Smooth muscle cell (in vitro differentiated cells): Measurements from ENCODE around the gene HEBP2. TPM values are rescaled to one million over a fixed set of nuclear protein-coding genes. Genes with fewer than 3 reads are reported as not detected.

ENCODE experiments used
- DNase-seq: peaks from one replicate; lab custom pipeline; 2025; ENCODE audit not compliant: unreplicated experiment; lab: John Stamatoyannopoulos, UW
- H2AFZ ChIP-seq: fragments of 200-600 bp; sonication (generic); 2 replicates; pipeline ENCODE4 v1.6.0; 2016; ENCODE audit warnings: antibody characterized with exemption, low read depth, mild to moderate bottlenecking
- H3F3A ChIP-seq: fragments of 200-600 bp; sonication (generic); 2 replicates; pipeline ENCODE4 v1.6.0; 2017; ENCODE audit warnings: antibody characterized with exemption, low read depth
- H3K27ac ChIP-seq: fragments of 200-600 bp; sonication (generic); 2 replicates; pipeline ENCODE4 v1.5.1; 2016; ENCODE audit warnings: low read depth, mild to moderate bottlenecking
- H3K27me3 ChIP-seq: fragments of 200-600 bp; sonication (generic); 2 replicates; pipeline ENCODE4 v1.6.1; 2016; ENCODE audit warnings: low read depth, mild to moderate bottlenecking
- H3K36me3 ChIP-seq: fragments of 200-600 bp; sonication (generic); 2 replicates; pipeline ENCODE4 v1.5.1; 2016; ENCODE audit warnings: low read depth
- H3K4me1 ChIP-seq: fragments of 200-600 bp; sonication (generic); 2 replicates; pipeline ENCODE4 v1.5.1; 2016; ENCODE audit warnings: low read depth
- H3K4me2 ChIP-seq: fragments of 200-600 bp; sonication (generic); 2 replicates; pipeline ENCODE4 v1.6.0; 2016; ENCODE audit warnings: mild to moderate bottlenecking
- H3K4me3 ChIP-seq: fragments of 200-600 bp; sonication (generic); 2 replicates; pipeline ENCODE4 v1.5.1; 2016; ENCODE audit warnings: mild to moderate bottlenecking
- H3K79me2 ChIP-seq: fragments of 200-600 bp; sonication (generic); 2 replicates; pipeline ENCODE4 v1.6.0; 2016; ENCODE audit warnings: low read depth, mild to moderate bottlenecking
- H3K9ac ChIP-seq: fragments of 200-600 bp; sonication (generic); 2 replicates; pipeline ENCODE4 v1.6.0; 2016; ENCODE audit warnings: low read depth
- H3K9me3 ChIP-seq: fragments of 200-600 bp; sonication (generic); replicated peaks from 2 replicates; pipeline ENCODE4 v1.5.1; 2016; ENCODE audit warnings: low read depth
- H4K20me1 ChIP-seq: fragments of 200-600 bp; sonication (generic); 2 replicates; pipeline ENCODE4 v1.6.0; 2016; ENCODE audit warnings: low read depth
- WGBS: methylation state at CpG from one replicate; pipeline ENCODE4 v1.1.7; 2016; ENCODE audit warnings: low lambda C conversion rate; 5-methylcytosine and 5-hydroxymethylcytosine counted together
- polyA plus RNA-seq: library from polyadenylated mRNA; unstranded; fragments of >200 nt; fragmentation: Nextera tagmentation; extraction: Ambion mirVana; gene quantifications from 2 replicates; pipeline ENCODE4 v1.2.1, GENCODE V29; 2016
- total RNA-seq: library from RNA; depleted of rRNA; stranded (reverse); fragments of >200 nt; gene quantifications from 2 replicates; pipeline ENCODE4 v1.2.3, GENCODE V29; 2014
- TF ChIP-seq, protein P1 (sequence below): fragments of 200-600 bp; sonication (generic); IDR thresholded peaks from 2 replicates; pipeline ENCODE4 v1.5.1; 2017; ENCODE audit warnings: borderline replicate concordance, mild to moderate bottlenecking, antibody characterized with exemption; ENCODE audit not compliant: insufficient read depth, poor library complexity, severe bottlenecking

The HEBP2 gene
- total and polyA plus RNA-seq, 2 experiments from 2014 or later: 54.4 to 87.0 TPM

DNA sequence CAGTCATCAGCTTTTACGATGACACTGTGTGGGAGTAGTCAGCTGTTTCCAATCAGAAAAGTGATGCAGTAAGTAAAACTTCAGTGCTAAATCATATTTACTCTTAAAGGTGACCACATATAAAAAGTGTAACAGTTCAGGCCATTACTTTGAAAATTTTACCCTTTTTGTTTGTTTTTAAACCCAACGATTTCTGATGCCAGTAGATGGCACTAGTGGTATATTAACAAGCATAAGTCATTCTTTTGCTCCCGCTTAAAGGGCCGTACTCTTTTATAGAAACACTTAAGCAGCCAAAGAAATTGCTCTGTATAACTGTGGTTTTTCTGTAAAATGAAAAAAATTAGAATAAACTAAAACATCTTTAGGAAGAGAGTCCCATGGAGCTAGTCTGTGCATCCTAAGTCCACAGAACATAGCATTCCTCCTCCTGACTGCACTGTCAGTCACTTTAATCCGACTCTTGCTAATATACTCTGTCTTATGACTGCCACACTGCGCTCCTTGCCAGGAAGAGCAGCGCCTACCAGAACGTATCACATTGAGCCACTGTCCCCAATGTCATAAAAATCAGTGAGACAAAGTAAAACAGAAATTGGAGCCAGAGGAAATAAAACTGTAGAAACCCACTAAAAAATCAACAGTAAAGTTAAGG lies 25.0 kb downstream of the HEBP2 start:
- WGBS: 64% methylated on average over 8 of the region's 8 CpGs
- H3K27ac ChIP-seq: no peak overlapping the region

DNA sequence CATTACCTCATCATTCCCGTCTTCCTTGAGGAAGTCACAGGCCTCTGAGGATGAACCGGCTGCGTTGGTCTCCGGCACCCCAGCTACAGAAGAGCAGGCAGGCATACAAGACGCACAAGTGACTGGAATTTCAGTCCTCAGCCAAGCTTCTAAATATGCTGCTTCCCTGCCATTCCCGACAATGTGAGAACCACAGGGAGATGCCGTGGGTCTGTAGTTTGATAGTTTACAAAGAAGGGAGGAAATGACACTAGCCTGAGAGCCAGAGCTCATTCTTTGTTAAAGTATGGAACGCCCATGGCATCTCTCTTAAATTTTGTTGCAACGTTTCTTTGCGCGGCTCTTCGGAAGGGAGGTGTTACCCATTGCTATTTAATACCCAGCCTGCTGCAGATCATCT lies 25.7 kb downstream of the HEBP2 start:
- DNase-seq: no peak
- Histone ChIP-seq H4K20me1 (no peaks in the 10 kb centered on the region), H3K4me3 (no peak overlapping the region), H3K27me3 (no peaks in the 10 kb centered on the region), H3K4me1 (no peaks in the 10 kb centered on the region), H3K9ac (no peak overlapping the region), H3K9me3 (no peaks in the 10 kb centered on the region), H3K4me2 (no peak overlapping the region), H3K27ac (no peak overlapping the region), H2AFZ (no peak overlapping the region), H3K36me3 (no peaks in the 10 kb centered on the region), H3K79me2 (no peaks in the 10 kb centered on the region), H3F3A (no peaks in the 10 kb centered on the region)
- TF ChIP-seq, protein P1, sequence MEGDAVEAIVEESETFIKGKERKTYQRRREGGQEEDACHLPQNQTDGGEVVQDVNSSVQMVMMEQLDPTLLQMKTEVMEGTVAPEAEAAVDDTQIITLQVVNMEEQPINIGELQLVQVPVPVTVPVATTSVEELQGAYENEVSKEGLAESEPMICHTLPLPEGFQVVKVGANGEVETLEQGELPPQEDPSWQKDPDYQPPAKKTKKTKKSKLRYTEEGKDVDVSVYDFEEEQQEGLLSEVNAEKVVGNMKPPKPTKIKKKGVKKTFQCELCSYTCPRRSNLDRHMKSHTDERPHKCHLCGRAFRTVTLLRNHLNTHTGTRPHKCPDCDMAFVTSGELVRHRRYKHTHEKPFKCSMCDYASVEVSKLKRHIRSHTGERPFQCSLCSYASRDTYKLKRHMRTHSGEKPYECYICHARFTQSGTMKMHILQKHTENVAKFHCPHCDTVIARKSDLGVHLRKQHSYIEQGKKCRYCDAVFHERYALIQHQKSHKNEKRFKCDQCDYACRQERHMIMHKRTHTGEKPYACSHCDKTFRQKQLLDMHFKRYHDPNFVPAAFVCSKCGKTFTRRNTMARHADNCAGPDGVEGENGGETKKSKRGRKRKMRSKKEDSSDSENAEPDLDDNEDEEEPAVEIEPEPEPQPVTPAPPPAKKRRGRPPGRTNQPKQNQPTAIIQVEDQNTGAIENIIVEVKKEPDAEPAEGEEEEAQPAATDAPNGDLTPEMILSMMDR: no peak
- WGBS: 80% methylated on average over 12 of the region's 12 CpGs

More for the DNA sequence above, 25.0 kb downstream of the HEBP2 start:
- H4K20me1 ChIP-seq: no peaks in the 10 kb centered on the region
- H3K9me3 ChIP-seq: no peaks in the 10 kb centered on the region
- no peaks in the 10 kb centered on the region for H3K4me1 ChIP-seq
- H3K27me3 ChIP-seq: no peaks in the 10 kb centered on the region
- no peaks in the 10 kb centered on the region for H3F3A ChIP-seq
- H3K4me2 ChIP-seq: no peak overlapping the region
- no peak for DNase-seq
- no peak overlapping the region for H2AFZ ChIP-seq
- H3K9ac ChIP-seq: no peak overlapping the region
- TF ChIP-seq, protein P1: peak; percentile 61
- H3K79me2 ChIP-seq: no peaks in the 10 kb centered on the region
- H3K4me3 ChIP-seq: no peak overlapping the region
- no peaks in the 10 kb centered on the region for H3K36me3 ChIP-seq

DNA sequence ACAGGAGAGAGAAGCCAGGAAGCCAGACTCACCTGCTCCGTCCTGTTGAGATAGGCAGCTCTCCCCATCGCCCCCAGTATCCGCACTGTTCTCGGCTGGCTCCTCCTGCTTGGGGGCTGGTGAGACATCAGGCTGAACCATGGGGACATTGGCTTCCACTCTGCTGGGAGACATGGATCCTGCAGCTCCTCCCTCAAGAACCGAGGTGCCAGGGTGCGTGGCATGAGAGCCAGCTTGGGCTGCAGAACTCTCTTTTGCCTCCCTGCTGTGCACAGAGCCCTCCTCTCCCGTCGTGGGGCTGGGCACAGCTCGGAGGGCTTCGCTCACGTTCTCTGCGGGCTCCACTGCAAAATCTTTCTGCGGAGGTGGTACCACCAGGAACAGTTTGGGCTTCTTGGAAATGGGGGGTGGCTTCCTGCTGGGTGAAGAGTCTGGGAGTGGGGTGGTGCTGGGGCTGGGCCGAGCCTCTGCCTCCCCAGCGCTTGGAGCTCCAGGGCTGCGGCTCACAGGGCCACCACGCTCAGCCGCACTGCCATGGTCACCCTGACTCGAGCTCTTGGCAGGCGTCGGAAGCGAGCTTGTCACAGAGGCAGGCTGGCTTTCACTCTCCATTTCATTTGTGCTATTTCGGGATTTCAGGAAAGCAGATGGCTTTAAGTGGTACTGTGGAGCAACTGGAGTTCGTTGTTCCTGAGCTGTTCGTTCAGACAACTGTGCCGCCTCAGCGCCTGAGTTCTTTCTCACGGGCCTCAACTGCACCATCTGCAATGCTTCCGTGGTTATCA lies 26.5 kb downstream of the HEBP2 start:
- Histone ChIP-seq H3K4me3 (no peak overlapping the region), H3K36me3 (no peaks in the 10 kb centered on the region), H3K79me2 (no peaks in the 10 kb centered on the region), H3K9ac (no peak overlapping the region), H3K4me1 (no peaks in the 10 kb centered on the region), H3K4me2 (no peak overlapping the region), H3K27me3 (no peaks in the 10 kb centered on the region), H2AFZ (no peak overlapping the region), H3K9me3 (no peaks in the 10 kb centered on the region), H4K20me1 (no peaks in the 10 kb centered on the region), H3K27ac (no peak overlapping the region), H3F3A (no peaks in the 10 kb centered on the region)
- WGBS: 92% methylated on average over 29 of the region's 29 CpGs
- no peak for DNase-seq
- TF ChIP-seq, protein P1: no peak
